HG03378 (cell line): ENCODE results near the gene SDK2.
A peak's percentile ranks its signal among the peaks of the same experiment; 100 is the strongest.

Experiments used
- ATAC-seq: cut with Tn5 transposase; IDR thresholded peaks from one replicate; pipeline ENCODE4 v1.9.1; 2021; ENCODE audit warnings: mild to moderate bottlenecking, moderate library complexity; ENCODE audit not compliant: unreplicated experiment

SDK2 gene

DNA sequence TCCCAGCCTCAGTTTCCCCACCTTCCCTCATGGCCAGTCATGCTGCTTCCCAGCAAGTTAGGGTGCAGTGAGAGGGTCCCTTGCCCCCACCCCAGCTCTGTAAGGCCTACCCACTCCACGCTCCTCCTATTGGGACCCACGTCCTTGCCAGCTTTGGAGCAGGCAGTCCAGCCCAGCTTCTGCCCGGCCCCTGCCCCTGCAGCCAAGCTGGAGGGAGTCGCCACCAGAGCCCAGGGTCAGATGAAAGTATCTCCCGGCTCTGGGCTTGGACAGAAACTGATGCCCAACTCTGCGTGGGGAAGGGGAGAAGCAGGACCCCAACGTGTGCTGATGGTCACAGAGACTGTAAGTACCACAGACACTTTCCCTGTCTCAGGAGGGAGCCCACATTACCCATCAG lies 32.6 kb downstream of the SDK2 start:
- no peak for ATAC-seq

DNA sequence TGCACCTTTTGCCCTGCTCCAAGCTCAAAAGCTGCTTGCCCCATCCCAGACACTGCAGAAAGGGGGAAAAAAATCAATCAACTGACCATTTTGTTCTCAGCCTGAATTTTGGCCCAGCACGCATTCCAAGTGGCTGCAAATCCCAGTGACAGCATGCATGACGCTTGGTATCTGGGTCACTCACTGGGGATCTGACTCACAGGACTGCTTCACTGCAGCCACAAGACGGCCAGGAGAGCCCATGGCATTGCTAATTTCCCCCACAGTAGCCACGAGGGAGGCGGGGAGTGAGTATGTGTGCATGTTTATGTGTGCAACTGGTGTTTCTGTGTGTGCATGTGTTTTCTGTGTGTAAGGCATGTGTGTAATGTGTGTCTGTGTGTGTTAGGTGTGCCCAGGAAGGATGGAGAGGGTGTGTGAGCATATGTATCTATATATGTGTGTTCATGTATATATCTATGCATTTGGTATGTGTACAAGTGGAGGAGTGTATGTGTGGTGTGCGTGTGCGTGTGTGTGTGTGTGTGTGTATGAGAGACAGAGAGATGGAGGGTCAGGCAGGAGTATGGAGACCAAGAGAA lies 33.8 kb downstream of the SDK2 start:
- ATAC-seq, result no peak

DNA sequence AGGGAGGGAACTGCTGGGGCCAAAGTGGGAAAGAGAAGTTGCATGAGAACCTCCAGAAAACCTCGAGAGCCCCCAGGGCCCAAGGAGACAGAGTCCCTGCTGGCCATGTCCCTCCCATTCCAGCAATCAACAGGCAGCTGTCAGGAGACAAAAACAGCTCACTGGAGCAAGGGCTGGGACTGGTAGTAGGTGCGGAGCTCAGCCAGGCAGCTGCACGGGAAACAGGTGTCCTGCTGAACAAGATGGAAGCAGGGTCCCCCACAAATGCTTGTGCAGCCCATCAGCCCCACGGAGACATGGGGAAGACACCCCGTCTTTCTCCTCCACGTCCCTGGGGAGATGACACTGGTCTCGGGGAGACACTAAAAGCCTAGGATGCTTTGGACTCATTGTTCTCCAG lies 34.5 kb downstream of the SDK2 start:
- ATAC-seq, result no peak

DNA sequence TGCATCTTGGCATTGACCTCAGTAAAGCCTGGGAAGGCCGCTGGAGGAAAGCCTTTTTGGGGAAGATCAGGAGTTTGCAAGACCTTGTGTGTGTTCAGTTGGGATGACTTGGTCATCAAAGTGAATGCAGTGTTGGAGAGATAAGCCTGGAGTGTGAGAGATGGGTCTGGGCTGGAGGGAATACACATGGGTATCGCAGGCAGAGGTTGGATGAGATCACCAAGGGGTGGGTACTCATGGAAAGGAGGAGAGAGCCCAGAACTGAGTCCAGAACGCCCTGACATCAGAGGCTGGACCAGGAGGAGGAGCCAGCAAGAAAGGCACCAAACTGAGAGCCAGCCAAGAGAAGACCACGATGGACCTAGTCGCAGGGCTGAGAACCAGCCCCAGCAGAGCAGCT lies 35.2 kb downstream of the SDK2 start:
- no peak for ATAC-seq

DNA sequence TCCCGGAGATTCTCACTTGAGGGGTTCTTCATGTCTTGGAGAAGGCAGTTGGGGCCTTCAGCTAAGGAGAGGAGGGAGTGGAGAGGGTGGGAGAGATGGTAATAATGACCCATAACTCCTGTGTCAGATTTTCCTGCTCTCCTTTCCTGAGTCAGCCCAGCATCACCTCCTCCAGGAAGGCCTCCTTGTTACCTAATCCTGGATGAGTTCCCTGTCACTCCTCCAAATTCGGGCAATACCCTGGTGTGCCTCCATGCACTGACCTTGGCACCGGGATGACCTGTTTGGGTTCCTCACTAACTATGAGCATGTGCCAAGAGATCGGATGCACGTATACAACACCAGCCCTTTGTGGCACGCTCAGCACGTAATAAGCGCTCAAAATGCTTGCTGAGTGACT lies 38.8 kb downstream of the SDK2 start:
- ATAC-seq, result no peak

DNA sequence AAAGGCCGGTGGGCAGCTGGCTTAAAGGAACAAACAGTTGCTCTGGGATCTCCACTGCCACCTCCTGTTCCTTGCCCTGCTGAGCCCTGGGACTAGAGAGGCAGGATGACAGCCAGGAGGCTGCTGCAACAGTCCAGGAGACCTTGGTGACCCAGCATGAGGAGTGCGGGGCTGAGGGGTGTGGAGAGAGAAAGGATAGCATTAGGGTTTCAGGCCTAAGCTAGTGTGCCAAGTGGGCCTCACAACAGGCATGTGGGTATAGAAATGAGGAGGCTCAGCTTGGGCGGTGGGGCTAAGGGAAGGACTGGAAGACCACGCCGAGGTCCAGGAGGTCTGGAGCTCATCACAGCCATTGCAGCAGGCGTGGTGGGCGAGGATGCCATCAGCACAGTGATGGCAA lies 39.8 kb downstream of the SDK2 start:
- ATAC-seq, result no peak

DNA sequence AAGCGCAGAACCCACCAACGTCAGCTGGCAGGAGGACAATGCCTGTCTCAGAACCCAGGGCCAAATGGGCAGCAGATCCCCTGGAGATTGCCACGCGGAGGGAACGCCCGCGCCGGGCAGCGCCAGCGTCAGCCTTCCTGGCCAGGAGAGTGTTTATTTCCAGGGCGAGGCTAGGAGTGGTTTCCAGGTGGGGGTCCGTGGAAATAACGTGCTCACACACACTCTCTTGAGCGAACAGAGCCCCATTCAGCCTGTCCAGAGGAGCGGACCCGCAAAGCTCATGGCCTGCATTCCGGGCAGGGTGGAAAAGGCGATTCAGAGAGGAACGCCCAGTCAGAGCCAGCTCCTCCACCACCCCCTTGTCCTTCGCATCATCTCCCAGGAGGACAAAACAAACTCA lies 40.3 kb downstream of the SDK2 start:
- ATAC-seq, result no peak

DNA sequence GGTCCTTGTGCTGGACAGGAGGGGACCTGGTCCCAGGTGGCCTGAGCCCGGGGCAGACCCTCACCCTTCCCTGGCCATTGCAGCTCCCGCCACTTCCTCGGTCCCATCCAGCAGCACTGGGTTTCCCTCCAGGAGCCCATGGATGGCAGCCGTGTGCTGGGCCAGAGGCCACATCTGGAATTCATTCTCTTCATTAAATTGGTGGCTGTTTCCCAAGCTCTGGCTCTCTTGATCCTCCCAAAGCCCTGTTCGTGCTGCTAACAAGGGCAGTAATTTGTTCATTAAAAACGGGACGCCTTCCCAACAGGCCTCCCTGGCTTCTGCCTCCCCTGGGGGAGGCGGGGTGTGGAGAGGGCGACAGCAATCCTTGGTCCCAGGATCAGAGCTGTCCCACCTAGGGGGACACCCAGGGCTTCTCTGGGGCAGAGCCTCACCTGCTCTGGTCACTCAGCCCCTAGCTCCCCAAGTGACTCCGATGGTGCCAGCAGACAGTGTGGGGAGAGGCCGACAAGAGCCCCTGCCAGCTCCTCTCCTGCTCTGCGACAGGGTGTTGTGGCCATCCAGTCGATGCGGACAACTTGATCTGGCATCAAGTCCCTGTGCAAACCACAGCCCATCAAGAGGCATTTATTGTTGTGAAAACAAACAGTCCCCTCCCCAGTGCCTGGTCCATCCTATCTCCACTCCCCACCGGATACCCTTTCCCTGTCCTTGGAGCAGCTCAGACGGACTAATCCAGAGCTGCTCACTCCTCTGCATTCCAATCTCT lies 44.0 kb downstream of the SDK2 start:
- no peak for ATAC-seq

DNA sequence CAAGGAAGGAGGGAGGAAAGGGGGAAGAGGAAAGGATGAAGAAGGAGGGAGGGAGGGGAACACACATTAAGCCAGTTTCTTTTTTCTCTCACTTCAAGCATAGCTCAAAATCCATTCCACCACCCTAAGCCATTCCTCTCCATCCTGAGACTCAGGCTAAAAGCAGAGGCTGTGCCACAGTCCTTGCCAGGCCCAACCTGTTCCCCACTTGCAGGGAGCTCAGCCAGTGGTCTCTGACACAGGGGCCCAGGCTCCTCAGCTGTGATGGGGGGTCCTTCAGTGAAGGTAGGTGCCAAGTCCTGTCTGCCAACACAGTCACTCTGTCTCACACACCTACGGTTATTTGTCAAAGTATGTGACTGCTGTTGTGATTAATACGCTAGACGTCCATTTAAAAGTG lies 44.6 kb downstream of the SDK2 start:
- ATAC-seq, result no peak

DNA sequence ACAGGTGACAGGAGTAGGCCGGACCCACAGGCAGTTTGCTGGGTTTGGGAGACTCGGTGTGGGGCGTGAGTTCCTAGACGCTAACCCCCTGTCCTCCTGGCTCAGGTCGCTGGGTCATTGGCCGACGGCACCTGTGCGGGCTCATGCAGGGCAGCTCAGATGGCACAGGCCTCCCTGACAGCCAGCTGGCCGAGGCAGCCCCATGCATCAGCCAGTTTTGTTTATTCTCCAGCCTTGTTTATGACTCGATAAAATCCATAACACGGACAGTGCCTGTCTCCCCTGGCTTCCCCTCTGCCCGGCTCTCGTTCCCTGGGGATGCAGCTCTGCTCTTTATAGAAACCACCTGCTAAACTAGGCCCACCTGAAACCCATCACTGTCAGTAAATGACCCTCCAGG lies 46.0 kb downstream of the SDK2 start:
- no peak for ATAC-seq

DNA sequence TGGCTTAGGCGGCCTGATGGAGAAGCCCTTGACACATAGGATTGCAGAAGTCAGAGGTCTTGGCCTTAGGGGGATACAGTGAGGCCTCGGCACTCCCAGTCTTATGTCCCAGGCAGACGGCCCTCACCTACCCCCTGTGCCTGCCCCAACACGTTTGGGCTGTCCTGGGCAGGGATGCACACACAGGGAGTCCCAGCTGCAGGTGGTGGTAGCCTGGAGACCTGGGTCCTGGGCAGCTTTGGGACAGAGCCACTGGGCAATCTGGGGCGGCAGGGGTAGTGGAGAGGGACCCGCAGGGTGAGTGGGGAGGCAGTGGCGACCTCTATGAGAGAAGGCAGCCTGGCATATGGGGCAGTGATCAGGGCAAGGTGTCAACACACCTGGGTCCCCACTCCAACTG lies 48.3 kb downstream of the SDK2 start:
- ATAC-seq, result no peak

DNA sequence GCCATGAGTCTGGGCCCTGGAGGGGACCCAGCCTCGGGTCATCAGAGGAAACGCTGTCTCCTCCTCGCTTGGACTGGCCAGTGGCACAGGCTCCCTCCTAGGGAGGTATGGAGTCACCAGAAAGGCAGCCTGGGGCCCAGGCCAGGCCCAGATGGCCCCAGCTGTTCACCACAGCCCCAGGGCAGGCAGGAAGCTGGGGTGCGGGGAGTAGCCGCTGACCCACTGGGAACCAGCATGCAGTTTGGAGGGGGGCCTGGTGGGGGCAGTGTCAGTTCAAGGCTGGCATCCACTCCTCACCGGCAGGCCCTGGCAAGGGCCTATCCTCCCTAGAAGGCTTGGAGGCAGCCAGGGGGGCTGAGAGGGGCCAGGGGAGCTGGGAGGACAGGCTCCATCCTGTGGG lies 48.8 kb downstream of the SDK2 start:
- ATAC-seq, result no peak

DNA sequence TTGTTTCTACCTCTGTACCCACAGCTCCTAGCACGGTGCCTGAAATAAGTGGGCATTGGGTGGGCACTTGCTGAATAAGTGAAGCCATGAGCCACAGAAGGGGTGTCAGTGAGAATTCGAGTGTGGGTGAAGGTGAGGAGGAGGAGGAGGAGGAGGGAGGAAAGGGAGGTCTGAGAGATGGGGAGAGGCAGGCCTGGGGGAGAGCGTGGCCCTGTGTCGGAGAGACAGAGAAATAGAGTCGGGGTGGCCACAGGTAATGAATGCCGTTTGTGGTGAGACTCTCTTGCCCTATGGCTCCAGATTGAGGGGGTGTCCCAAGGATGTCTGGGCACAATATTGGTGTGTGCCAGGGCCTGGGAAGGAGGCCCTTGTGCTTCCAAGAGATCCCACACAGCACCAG lies 49.2 kb downstream of the SDK2 start:
- ATAC-seq, result no peak

DNA sequence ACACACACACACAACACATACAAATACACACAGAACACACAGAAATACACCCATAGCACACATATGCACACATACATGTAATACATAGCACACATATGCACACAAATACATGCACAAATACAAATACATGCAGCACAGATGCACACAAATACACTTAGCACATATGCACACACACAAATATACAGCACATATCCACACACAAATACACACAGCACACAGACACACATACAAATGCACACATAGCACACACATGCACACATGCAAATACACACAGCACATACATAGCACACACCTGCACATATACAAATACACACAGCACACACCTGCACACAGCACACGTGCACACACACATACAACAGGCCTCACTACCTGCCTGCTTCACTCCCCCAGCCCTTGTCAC lies 49.6 kb downstream of the SDK2 start:
- no peak for ATAC-seq

DNA sequence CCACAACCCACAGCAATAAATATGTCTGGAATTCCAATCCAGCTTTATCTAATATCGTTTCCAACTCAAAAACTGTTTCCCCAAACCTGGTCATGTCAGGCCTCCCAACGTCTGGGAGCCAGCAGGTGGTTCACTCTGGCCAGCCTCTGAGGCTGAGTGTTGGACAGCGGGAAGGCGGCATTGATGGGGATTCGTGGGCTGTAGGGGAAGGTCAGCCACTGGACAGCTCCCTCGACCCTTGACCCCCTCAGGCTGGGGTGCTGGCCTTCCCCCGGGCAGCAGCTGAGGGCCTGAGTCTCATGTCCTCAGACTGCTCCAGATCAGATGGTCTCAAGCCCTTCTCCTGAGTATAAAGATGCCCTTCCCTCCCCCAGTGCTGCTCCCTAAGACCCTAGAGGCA lies 50.2 kb downstream of the SDK2 start:
- no peak for ATAC-seq

DNA sequence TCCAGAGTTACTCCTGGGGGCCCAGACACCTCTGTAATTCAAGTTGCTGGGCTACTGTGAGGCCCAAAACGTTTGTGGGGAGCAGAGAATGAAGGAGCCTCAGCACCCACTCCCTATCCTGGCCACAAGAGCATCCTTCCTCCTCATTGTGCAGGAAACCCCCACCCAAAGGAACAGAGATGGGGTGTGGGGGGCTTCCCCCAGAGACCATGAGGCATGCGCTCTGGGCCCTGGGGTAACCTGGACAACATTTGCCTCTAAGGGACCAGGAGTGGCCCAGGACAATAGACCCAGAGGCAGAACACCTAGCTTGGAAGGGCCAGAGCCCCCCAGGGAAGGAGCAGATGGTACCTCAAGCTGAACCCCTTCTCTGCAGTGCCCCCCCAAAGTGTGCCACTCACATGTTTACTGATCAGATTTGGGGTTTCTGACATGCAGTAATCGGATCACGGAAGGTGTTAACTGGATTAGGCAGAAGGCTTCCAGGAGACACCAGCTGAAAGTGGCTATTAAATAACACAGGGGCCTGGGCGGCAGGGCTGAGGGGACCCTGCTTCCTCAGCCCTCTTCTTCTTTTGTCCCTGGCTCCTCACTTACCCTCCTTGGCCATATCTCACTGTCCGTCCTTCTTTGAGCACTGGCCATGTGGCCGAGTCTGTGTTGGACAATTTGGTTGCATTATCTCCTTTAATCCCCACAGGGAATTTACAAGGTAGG lies 50.8 kb downstream of the SDK2 start:
- no peak for ATAC-seq

DNA sequence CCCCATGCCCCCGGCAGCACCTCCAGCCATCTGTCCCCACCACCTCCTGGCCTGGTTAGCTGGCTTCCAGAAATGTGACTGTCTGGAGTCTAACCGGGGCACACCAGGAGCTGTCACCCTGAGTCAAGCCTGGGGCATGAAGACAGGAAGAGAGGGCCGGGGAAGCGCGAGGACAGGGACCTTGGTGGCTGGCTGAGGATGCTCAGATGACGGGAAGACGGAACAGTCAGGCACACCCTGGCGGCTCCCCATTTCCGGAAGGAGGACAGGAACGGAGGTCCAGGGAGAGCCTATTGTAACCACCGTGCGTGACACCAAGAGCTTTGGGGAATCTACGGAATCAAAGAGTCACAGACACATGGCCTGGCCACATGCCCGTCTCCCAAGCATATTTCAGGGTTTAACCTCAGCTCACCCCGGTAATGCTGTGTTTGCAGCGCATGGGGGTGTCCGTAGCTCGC lies 51.7 kb downstream of the SDK2 start:
- ATAC-seq, result no peak

DNA sequence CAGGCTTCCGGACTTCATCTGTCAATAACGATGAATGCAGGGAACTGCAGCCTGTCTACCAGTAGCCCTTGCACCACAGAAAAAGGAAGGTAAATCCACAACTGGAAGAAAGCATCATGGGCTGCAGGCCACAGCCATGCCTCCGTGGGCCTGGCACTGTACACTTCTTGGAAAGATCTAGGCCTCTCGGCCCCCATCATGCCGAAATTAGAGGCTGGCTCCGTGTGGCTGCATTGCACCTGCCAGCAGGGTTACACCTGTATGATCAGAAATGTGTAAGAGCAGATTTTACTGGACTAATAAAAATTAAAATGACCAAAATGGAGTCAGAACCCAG lies 52.2 kb downstream of the SDK2 start:
- ATAC-seq, result no peak

DNA sequence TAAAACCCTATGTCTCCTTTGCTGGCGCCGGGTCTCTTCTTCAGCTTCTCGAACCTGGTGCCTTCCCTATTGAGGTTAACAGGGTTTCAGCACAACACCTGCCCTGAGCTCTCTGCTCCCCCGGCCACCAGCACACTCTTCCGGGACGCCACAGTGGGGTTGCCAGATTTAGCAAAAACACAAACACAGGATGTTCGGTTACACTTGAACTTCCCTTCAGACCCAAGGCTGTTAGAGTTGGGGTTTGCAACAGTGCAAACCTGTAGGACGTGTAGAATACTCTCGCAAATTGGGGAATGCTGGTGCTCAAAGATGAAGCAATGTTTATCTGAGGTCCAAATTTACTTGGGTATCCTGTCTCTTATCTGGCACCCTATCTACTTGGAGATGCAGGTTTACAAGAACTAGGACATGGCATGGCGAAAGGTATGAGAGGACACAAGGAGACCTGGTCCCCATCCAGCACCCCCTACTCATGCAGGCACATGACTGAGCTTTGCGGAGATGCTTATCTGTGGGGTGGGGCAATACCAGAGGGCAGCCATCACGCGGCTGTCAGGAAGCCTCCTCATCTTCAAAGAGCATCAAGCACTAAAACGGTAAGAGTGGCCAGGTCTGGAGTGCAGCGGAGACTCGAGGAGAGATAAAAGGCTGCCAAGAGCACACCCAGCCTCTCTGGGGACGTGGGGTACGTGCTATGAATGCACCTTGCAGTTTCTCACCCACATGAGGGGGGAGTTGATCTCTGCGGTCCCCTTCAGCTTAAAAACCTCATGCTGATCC lies 52.8 kb downstream of the SDK2 start:
- ATAC-seq, result peak; percentile 73

DNA sequence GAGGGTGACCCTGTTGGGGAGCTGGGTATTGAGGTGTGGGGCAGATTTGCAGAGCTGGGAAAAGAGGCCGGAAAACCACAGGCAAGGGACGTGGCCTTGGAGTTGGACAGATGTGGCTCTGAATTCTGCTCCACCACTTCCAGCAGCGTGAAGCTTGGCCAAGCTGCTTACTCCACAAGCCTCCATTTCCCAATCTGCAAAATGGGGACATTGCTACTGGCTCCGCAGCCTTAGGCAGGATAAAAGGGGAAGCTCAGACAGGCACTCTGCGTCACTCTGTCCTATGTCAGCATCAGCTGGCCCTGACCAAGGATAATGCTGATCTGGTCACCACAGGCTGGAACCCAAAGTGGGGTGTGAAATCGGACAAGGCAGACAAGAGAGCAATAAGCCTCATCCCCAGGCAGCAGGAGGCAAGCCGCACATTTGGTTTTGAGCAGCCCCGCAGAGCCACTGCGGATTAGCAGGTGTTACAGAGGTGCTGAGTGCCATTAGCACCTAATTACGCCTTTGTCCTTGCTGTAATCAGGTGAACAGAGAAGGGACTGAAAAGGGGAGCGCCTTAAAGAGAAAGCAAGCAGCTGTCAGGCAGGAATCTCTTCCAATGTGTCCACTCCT lies 54.8 kb downstream of the SDK2 start:
- no peak for ATAC-seq

DNA sequence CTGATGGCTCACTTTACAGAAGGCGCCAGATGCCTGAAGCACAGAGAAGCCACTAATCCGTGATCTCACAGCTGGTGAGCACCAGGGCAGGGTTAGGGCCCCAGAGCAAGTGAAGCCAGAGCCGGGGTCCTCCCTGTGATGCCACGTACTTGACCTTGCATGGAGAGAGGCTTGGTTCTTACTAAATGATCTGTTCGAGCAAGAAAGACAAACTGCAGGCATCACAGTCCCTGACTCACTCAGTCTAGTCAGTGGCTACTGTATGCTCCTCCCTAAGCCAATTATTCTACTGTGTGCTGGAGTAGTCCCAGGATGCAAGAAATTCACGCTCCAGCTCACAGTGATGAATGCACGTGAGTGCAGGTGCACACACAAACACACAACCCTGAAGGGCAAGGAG lies 55.4 kb downstream of the SDK2 start:
- no peak for ATAC-seq
